ENCODE results near the gene PMFBP1.
A peak's percentile ranks its signal among the peaks of the same experiment; 100 is the strongest.
"Not testable (repeated sequence)": the region's sequence is repeated elsewhere in the genome, so short reads cannot be mapped to it uniquely, and the experiment has no call there.

Gene PMFBP1

GRCh38 chr16:72104905-72105304 is 67.0 kb downstream of the PMFBP1 start:
- no peak for DNase-seq

DNA sequence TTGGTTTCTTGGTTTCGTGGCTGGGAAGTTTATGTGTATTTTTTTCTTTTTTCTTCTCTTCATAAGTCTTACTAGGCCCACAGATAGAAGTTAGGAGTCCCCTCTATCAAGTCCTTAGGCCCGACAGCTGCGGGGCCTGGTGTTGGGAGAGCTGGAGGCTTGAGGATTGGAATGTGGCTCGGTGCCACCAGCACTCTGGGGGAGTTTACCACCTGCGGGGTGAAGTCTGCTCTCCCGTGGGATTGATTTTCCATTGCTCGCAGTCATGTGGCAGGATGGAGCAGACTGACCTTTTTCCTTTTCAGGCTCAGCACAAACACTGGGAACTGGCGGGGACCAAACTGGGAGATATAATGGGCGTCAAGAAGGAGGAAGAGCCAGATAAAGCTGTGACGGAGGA is 70.8 kb downstream of the PMFBP1 start:
- no peak for DNase-seq

DNA sequence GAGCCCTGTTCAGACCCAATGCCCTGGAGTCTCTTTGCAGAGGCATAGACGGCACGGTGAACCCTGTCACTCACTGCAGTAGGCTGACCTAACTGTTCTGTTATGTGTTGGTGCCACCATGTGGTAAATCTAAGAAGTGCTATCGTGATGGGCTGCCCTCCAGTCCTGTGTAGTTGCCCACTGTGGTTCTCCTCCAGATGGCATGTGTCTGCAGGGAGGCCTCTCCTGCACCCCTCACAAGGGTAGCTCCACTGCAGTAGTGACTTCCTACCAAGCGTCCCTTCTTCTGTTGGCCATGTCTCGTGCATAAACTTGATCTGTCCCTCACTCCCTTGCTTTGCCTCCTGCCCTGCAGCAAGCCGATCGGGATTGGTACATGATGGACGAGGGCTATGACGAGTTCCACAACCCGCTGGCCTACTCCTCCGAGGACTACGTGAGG is 72.6 kb downstream of the PMFBP1 start:
- no peak for DNase-seq

- no peak for DNase-seq
These were observed 73.0 kb downstream of the PMFBP1 start for GRCh38 chr16:72098936-72099335.

DNA sequence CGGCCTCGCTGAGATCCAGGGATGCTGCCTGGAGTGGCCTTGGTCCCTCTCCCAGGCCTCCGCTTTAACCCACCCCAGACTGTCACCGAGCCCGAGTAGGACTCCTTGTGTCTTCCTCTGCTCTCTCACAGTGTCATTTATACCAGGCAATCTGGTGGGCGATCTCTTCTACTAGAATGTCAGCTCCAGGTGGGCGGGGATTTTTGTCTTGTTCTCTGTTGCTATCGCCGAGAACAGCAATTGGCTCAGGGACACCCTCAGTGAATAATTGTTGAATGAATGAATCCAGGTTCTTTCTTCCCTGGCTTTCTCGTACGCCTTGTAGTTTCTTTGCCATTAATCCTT is 77.7 kb downstream of the PMFBP1 start:
- no peak for DNase-seq

DNA sequence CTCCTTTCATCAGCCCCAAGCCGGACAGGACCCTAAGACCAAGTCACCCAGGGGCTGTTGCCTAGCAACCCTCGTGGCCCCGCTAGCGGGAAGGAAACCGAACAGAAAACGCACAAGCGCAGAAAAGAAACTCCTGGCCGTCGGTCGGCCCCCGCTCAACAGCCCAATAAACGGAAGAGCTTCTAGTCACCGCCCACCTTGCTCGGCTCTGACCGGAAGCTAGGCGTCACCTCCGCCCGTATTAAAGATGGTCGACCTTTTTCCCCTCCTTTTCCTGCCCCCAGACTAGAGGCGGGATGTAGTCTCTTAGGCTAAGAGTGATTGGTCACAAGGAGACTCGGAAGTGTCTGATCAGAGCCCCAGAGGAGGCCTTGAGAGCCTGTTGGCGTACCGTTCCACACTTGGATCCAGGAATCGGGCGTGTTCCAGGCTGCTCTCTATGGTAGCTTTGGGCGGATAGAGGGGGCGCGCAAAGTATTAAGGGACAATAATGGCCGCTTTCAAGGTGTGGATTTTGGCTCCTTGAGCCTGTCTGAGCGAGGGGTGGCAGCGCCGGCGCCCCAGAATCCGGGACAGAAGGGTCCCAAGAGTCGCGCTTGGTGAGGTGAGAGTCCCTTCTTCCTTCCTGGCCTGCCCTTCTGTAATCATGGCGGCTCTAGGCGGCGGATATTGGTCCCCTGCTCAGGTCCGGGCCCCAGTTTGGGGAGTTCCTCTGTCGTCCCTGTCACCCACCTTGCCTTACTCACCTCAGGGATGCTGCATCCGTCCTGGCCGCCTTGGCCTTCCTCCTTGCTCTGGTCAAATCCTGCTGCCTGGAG is 78.3 kb downstream of the PMFBP1 start, which contains the start of the genes DHX38 and TXNL4B:
DHX38 (plus strand) TSS at position 400 of the 818 bp plus-strand sequence. CDS start 2,311 bp downstream, outside the sequence.
TXNL4B (minus strand) TSS at position 173 of the 818 bp plus-strand sequence. CDS start 2,871 bp downstream, outside the sequence.
- peak; percentile 97 to 100 for DNase-seq

DNA sequence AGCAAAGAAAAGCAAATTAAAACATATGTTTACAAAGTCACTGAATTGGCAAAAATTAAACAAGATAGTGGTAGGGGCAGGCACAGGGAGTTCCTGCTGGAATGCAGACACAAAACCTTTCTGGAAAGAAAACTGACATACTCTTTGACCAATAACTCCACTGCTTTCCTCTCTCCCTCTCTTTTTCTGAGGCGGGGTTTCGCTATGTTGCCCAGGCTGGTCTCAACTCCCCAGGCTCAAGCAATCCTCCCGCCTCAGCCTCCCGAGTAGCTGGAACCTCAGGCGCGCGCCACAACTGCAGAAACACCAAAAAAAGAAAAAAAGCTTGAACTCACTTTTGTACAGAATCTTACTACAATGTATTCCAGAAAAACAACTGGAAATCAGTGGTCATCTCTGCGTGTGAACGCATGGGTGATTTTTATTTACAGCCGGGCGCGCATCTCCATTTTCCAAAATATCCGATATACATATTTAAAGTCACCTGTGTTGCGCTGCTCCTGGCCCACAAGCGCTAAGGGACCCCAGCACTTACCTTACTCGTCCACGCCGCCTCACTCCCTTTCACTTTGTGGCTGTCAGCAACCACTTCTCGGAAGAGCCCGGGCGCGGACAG is 79.0 kb downstream of the PMFBP1 start:
- no peak for DNase-seq

DNA sequence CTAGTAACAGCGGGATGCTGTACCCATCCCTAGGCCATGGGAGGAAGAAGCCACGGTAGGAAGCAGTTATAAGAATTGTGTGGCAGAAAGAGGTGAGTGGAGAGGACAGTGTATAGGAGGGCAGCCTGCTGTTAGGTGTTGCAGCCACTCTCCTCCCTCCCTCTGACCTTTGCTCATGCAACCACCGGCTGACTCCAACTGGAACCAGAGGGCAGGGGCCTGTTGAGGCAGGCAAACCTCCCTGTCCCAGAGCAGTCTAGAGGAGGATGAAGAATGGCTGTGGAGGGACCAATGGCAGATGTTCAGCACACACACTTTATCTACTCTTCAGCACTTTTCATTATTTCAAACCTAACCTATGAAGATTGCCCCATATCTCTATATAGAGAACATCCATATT is 80.7 kb downstream of the PMFBP1 start:
- DNase-seq: no peak

GRCh38 chr16:72085002-72085401 is 87.0 kb downstream of the PMFBP1 start:
- no peak for DNase-seq

- DNase-seq: no peak
These were observed 87.5 kb downstream of the PMFBP1 start for GRCh38 chr16:72084445-72084844.

- no peak for DNase-seq
These were observed 88.1 kb downstream of the PMFBP1 start for GRCh38 chr16:72083778-72084404.

- DNase-seq: not testable (repeated sequence)
These were observed 94.8 kb downstream of the PMFBP1 start for GRCh38 chr16:72076991-72077706.

DNA sequence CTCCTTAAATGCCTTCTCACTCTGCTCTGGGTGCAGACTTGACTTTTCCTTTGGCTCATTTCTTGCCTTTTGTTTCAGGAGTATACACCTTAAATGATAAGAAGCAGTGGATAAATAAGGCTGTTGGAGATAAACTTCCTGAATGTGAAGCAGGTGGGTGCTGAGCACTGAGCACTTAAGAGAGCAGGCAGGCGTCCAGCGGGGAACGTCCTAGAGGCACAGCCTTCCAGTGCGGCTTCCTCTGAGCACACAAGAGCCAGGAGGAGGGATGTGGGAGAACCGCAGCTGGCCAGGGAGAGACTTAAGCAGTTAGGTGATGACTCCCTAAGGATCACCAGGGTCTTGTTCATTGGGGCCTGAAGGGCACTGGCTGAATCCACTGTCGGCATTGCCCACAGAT is 96.9 kb downstream of the PMFBP1 start:
- DNase-seq: not testable (repeated sequence)

GRCh38 chr16:72073560-72074230 is 98.3 kb downstream of the PMFBP1 start:
- DNase-seq: no peak

- no peak for DNase-seq
These were observed 99.2 kb downstream of the PMFBP1 start for GRCh38 chr16:72072514-72073342.
